Hippocampal formation (tissue), 2 donors: Measurements from ENCODE around the gene GFOD1.

Experiments used
- DNase-seq, 2 donors: peaks; one replicate each; lab custom pipeline; 2025; lab: John Stamatoyannopoulos, UW

GFOD1 gene

GRCh38 chr6:13487122-13488014 lies at the start of gene GFOD1:
Gene GFOD1 (minus strand): TSS chr6:13487600. CDS start chr6:13486890, 710 bp downstream.
- DNase-seq = peak; percentile 85 to 88

GRCh38 chr6:13536796-13537526 lies 49.6 kb upstream of the GFOD1 start:
- DNase-seq = no peak

- no peak for DNase-seq
Observed at GRCh38 chr6:13535306-13535705, 47.9 kb upstream of the GFOD1 start.

- DNase-seq = no peak
Observed at GRCh38 chr6:13534536-13534935, 47.1 kb upstream of the GFOD1 start.

- no peak for DNase-seq
Observed at GRCh38 chr6:13531956-13532355, 44.6 kb upstream of the GFOD1 start.

GRCh38 chr6:13528777-13529343 lies 41.5 kb upstream of the GFOD1 start:
- DNase-seq = no peak

- DNase-seq = no peak
Observed at GRCh38 chr6:13528232-13528631, 40.8 kb upstream of the GFOD1 start.

GRCh38 chr6:13527671-13528056 lies 40.3 kb upstream of the GFOD1 start:
- no peak for DNase-seq

GRCh38 chr6:13526727-13527670 lies 39.6 kb upstream of the GFOD1 start:
- no peak for DNase-seq

- DNase-seq = no peak
Observed at GRCh38 chr6:13526357-13526726, 38.9 kb upstream of the GFOD1 start.

GRCh38 chr6:13524801-13525508 lies 37.6 kb upstream of the GFOD1 start:
- no peak for DNase-seq

- DNase-seq = no peak
Observed at GRCh38 chr6:13523826-13524622, 36.6 kb upstream of the GFOD1 start.

GRCh38 chr6:13522656-13523055 lies 35.3 kb upstream of the GFOD1 start:
- DNase-seq = no peak

- DNase-seq = no peak
Observed at GRCh38 chr6:13519839-13520238, 32.4 kb upstream of the GFOD1 start.

GRCh38 chr6:13517116-13517515 lies 29.7 kb upstream of the GFOD1 start:
- no peak for DNase-seq

GRCh38 chr6:13515912-13516311 lies 28.5 kb upstream of the GFOD1 start:
- no peak for DNase-seq

GRCh38 chr6:13513626-13514502 lies 26.5 kb upstream of the GFOD1 start:
- DNase-seq = no peak

GRCh38 chr6:13512900-13513299 lies 25.5 kb upstream of the GFOD1 start:
- no peak for DNase-seq
